Measurements from ENCODE around the gene AP5Z1.

Gene AP5Z1

GRCh38 chr7:4834601-4835397 lies 59.4 kb downstream of the AP5Z1 start:
- Mint-ChIP-seq H3K4me3 (no peak overlapping the region), H3K4me1 (ENCODE audit: low read depth) (peaks cover 3% of the 10 kb centered on the region), H3K9me3 (no peaks in the 10 kb centered on the region), H3K27ac (no peak overlapping the region), H3K27me3 (no peaks in the 10 kb centered on the region), H3K36me3 (ENCODE audit: low read depth) (no peaks in the 10 kb centered on the region)
- DNase-seq, result no peak

- Mint-ChIP-seq H3K27me3 (no peaks in the 10 kb centered on the region), H3K4me1 (ENCODE audit: low read depth) (no peaks in the 10 kb centered on the region)
Measured at GRCh38 chr7:4835398-4836205, 60.2 kb downstream of the AP5Z1 start.

GRCh38 chr7:4836206-4836661 lies 60.8 kb downstream of the AP5Z1 start:
- H3K9me3 Mint-ChIP-seq, result no peaks in the 10 kb centered on the region
- H3K4me1 Mint-ChIP-seq (ENCODE audit: low read depth), result no peaks in the 10 kb centered on the region
- no peaks in the 10 kb centered on the region for H3K27me3 Mint-ChIP-seq
- no peak overlapping the region for H3K4me3 Mint-ChIP-seq
- no peak for DNase-seq
- no peaks in the 10 kb centered on the region for H3K36me3 Mint-ChIP-seq (ENCODE audit: low read depth)
- no peak overlapping the region for H3K27ac Mint-ChIP-seq

More at GRCh38 chr7:4835398-4836205, 60.2 kb downstream of the AP5Z1 start:
- H3K36me3 Mint-ChIP-seq (ENCODE audit: low read depth), result no peaks in the 10 kb centered on the region
- no peak for DNase-seq
- H3K27ac Mint-ChIP-seq, result no peak overlapping the region
- H3K4me3 Mint-ChIP-seq, result no peak overlapping the region
- H3K9me3 Mint-ChIP-seq, result no peaks in the 10 kb centered on the region

GRCh38 chr7:4837041-4837802 lies 61.8 kb downstream of the AP5Z1 start:
- Mint-ChIP-seq H3K9me3 (no peaks in the 10 kb centered on the region), H3K36me3 (ENCODE audit: low read depth) (no peaks in the 10 kb centered on the region), H3K4me3 (no peak overlapping the region), H3K27ac (no peak overlapping the region), H3K4me1 (ENCODE audit: low read depth) (no peaks in the 10 kb centered on the region), H3K27me3 (no peaks in the 10 kb centered on the region)
- DNase-seq, result no peak

- Mint-ChIP-seq H3K4me3 (no peak overlapping the region), H3K36me3 (ENCODE audit: low read depth) (no peaks in the 10 kb centered on the region), H3K4me1 (ENCODE audit: low read depth) (no peaks in the 10 kb centered on the region), H3K9me3 (no peaks in the 10 kb centered on the region), H3K27ac (no peak overlapping the region), H3K27me3 (peaks cover under 1% of the 10 kb centered on the region)
- DNase-seq, result no peak
Measured at GRCh38 chr7:4837803-4838625, 62.6 kb downstream of the AP5Z1 start.

- Mint-ChIP-seq H3K27me3 (peaks cover 7% of the 10 kb centered on the region), H3K36me3 (ENCODE audit: low read depth) (no peaks in the 10 kb centered on the region), H3K9me3 (no peaks in the 10 kb centered on the region), H3K4me1 (ENCODE audit: low read depth) (no peaks in the 10 kb centered on the region), H3K4me3 (no peak overlapping the region), H3K27ac (no peak overlapping the region)
- DNase-seq, result no peak
Measured at GRCh38 chr7:4838626-4839334, 63.4 kb downstream of the AP5Z1 start.

GRCh38 chr7:4840079-4840501 lies 64.7 kb downstream of the AP5Z1 start:
- no peaks in the 10 kb centered on the region for H3K36me3 Mint-ChIP-seq (ENCODE audit: low read depth)
- H3K27me3 Mint-ChIP-seq, result peaks cover 14% of the 10 kb centered on the region
- H3K9me3 Mint-ChIP-seq, result no peaks in the 10 kb centered on the region
- no peaks in the 10 kb centered on the region for H3K4me1 Mint-ChIP-seq (ENCODE audit: low read depth)
- DNase-seq, result no peak
- no peak overlapping the region for H3K4me3 Mint-ChIP-seq
- no peak overlapping the region for H3K27ac Mint-ChIP-seq

All from activated T-cell treated with anti-CD3 and anti-CD28 coated beads, Interleukin-2, amount 50 U/mL, for 24 hours (primary cell).